Measurements from ENCODE around the gene TTC9B.

- TF ChIP-seq, protein P1, sequence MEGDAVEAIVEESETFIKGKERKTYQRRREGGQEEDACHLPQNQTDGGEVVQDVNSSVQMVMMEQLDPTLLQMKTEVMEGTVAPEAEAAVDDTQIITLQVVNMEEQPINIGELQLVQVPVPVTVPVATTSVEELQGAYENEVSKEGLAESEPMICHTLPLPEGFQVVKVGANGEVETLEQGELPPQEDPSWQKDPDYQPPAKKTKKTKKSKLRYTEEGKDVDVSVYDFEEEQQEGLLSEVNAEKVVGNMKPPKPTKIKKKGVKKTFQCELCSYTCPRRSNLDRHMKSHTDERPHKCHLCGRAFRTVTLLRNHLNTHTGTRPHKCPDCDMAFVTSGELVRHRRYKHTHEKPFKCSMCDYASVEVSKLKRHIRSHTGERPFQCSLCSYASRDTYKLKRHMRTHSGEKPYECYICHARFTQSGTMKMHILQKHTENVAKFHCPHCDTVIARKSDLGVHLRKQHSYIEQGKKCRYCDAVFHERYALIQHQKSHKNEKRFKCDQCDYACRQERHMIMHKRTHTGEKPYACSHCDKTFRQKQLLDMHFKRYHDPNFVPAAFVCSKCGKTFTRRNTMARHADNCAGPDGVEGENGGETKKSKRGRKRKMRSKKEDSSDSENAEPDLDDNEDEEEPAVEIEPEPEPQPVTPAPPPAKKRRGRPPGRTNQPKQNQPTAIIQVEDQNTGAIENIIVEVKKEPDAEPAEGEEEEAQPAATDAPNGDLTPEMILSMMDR (IDR thresholded peaks at IDR 0.05) = no peak
- TF ChIP-seq POLR2A (IDR thresholded peaks at IDR 0.05) = no peak
These were observed 24.7 kb downstream of the TTC9B start for GRCh38 chr19:40193587-40193849.
